Fibroblast of lung (primary cell): ENCODE results near the gene CCDC150. TPM values are rescaled to one million over a fixed set of nuclear protein-coding genes. Genes with fewer than 3 reads are reported as not detected.
A peak's percentile ranks its signal among the peaks of the same experiment; 100 is the strongest.

Experiments
- DNase-seq, 2 donors: peaks; one replicate each; pipeline versions ENCODE4 v3.0.0 to v3.0.0-alpha.2; 2010; ENCODE audit warnings: low read depth in 2 of 2
- H2AFZ ChIP-seq: 2 replicates; pipeline ENCODE4 v1.5.1; 2012; ENCODE audit warnings: low read length, control low read depth, inconsistent platforms
- H3K27ac ChIP-seq: 2 replicates; pipeline ENCODE4 v1.5.1; 2011; ENCODE audit warnings: low read length, control low read depth; ENCODE audit not compliant: insufficient read depth
- H3K27me3 ChIP-seq: 2 replicates; pipeline ENCODE4 v1.5.1; 2011; ENCODE audit warnings: mild to moderate bottlenecking, low read length; ENCODE audit not compliant: control insufficient read depth, insufficient read depth
- H3K36me3 ChIP-seq: 2 replicates; pipeline ENCODE4 v1.5.1; 2011; ENCODE audit warnings: low read length; ENCODE audit not compliant: control insufficient read depth, insufficient read depth
- H3K4me1 ChIP-seq: 2 replicates; pipeline ENCODE4 v1.5.1; 2011; ENCODE audit warnings: low read length; ENCODE audit not compliant: control insufficient read depth, insufficient read depth; ENCODE audit errors: extremely low read depth
- H3K4me2 ChIP-seq: 2 replicates; pipeline ENCODE4 v1.5.1; 2011; ENCODE audit warnings: low read length, control low read depth; ENCODE audit not compliant: insufficient read depth; ENCODE audit errors: extremely low read depth
- H3K4me3 ChIP-seq, 4 experiments: fragments of 200-600 bp in 1 of 4; sonication (generic) in 1 of 4; replicated peaks in 1 of 4; 2 replicates each; pipeline ENCODE4 v1.5.1; 2011 to 2016; ENCODE audit warnings: low read length in 4 of 4, low read depth in 3 of 4, mild to moderate bottlenecking in 3 of 4, control low read depth in 2 of 4, inconsistent platforms in 1 of 4, mixed read lengths in 1 of 4; ENCODE audit not compliant: insufficient read depth in 1 of 4; ENCODE audit errors: control extremely low read depth in 1 of 4
- H3K79me2 ChIP-seq: 2 replicates; pipeline ENCODE4 v1.5.1; 2012; ENCODE audit warnings: mild to moderate bottlenecking, low read length, inconsistent platforms; ENCODE audit not compliant: control insufficient read depth, insufficient read depth
- H3K9ac ChIP-seq: 2 replicates; pipeline ENCODE4 v1.5.1; 2011; ENCODE audit warnings: mild to moderate bottlenecking, low read length, control low read depth; ENCODE audit not compliant: insufficient read depth
- H3K9me3 ChIP-seq: 2 replicates; pipeline ENCODE4 v1.5.1; 2012; ENCODE audit warnings: low read depth, low read length; ENCODE audit not compliant: control insufficient read depth, insufficient read depth
- H4K20me1 ChIP-seq: 2 replicates; pipeline ENCODE4 v1.5.1; 2011; ENCODE audit warnings: low read length; ENCODE audit not compliant: control insufficient read depth, insufficient read depth; ENCODE audit errors: extremely low read depth
- EZH2 ChIP-seq: IDR thresholded peaks from 2 replicates; pipeline ENCODE4 v1.5.1; 2012; ENCODE audit warnings: low read length, control low read depth, mild to moderate bottlenecking; ENCODE audit errors: missing control alignments
- polyA plus RNA-seq, 2 donors: library from polyadenylated mRNA; depleted of rRNA in 1 of 2; stranded (reverse) in 1 of 2; unstranded in 1 of 2; fragments of >200 nt; gene quantifications; 2 replicates each; pipeline ENCODE4 v1.2.1, GENCODE V29; 2011 to 2012; ENCODE audit warnings: missing spikeins in 1 of 2
- total RNA-seq: library from RNA; depleted of rRNA; stranded (reverse); fragments of >200 nt; gene quantifications from 2 replicates; pipeline ENCODE4 v1.2.1, GENCODE V29; 2014
- TF ChIP-seq, protein P1 (sequence below), 2 donors: IDR thresholded peaks in 1 of 2; conservative IDR thresholded peaks in 1 of 2; 1 replicate in 1 of 2; 2 replicates in 1 of 2; pipeline ENCODE4 v1.5.1; 2011 to 2012; ENCODE audit warnings: low read length in 2 of 2, control low read depth in 1 of 2, inconsistent platforms in 1 of 2, low read depth in 1 of 2, mild to moderate bottlenecking in 1 of 2

The CCDC150 gene
- total and polyA plus RNA-seq, 2 donors (not counting 1 experiment from before 2014, with no cell fraction given): 1.5 to 5.1 TPM

- Histone ChIP-seq H3K4me2 (no peak overlapping the region), H3K9me3 (no peaks in the 10 kb centered on the region), H3K4me1 (peaks cover 2% of the 10 kb centered on the region), H4K20me1 (no peaks in the 10 kb centered on the region), H3K79me2 (no peaks in the 10 kb centered on the region), H3K4me3 (no peak overlapping the region), H2AFZ (no peak overlapping the region), H3K27me3 (no peaks in the 10 kb centered on the region), H3K9ac (no peak overlapping the region), H3K27ac (no peak overlapping the region), H3K36me3 (no peaks in the 10 kb centered on the region)
- TF ChIP-seq EZH2: no peak
- no peak for DNase-seq
These were observed 20.3 kb downstream of the CCDC150 start for GRCh38 chr2:196659844-196660243.

DNA sequence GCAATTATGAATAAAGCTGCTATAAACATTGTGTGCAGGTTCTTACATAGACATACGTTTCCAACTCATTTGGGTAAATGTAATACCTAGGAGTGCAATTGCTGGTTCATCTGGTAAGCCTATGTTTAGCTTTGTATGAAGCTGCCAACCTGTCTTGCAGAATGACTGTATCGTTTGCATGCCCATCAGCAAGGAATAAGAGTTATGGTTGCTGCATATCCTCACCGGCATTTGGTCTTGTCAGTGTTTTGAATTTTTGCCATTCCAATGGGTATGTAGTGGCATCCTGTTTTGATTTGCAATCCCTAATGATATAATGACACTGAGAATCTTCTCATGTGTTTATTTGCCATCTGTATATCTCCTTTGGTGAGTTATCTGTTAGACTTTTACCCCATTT, 20.7 kb downstream of the CCDC150 start:
- Histone ChIP-seq H3K27me3 (no peaks in the 10 kb centered on the region), H3K27ac (no peak overlapping the region), H4K20me1 (no peaks in the 10 kb centered on the region), H3K4me3 (no peak overlapping the region), H3K36me3 (no peaks in the 10 kb centered on the region), H3K79me2 (no peaks in the 10 kb centered on the region), H3K4me1 (peaks cover 2% of the 10 kb centered on the region), H3K9me3 (no peaks in the 10 kb centered on the region), H3K4me2 (no peak overlapping the region), H3K9ac (no peak overlapping the region), H2AFZ (no peak overlapping the region)
- TF ChIP-seq, protein P1, sequence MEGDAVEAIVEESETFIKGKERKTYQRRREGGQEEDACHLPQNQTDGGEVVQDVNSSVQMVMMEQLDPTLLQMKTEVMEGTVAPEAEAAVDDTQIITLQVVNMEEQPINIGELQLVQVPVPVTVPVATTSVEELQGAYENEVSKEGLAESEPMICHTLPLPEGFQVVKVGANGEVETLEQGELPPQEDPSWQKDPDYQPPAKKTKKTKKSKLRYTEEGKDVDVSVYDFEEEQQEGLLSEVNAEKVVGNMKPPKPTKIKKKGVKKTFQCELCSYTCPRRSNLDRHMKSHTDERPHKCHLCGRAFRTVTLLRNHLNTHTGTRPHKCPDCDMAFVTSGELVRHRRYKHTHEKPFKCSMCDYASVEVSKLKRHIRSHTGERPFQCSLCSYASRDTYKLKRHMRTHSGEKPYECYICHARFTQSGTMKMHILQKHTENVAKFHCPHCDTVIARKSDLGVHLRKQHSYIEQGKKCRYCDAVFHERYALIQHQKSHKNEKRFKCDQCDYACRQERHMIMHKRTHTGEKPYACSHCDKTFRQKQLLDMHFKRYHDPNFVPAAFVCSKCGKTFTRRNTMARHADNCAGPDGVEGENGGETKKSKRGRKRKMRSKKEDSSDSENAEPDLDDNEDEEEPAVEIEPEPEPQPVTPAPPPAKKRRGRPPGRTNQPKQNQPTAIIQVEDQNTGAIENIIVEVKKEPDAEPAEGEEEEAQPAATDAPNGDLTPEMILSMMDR (conservative IDR thresholded peaks at IDR 0.05 in 1 of 2, IDR thresholded peaks at IDR 0.05 in 1 of 2; ENCODE audit: low read depth in 1 of 2, low read length in 2 of 2): no peak
- no peak for TF ChIP-seq EZH2
- DNase-seq: peak in 1 of 2 donors; percentile 40

DNA sequence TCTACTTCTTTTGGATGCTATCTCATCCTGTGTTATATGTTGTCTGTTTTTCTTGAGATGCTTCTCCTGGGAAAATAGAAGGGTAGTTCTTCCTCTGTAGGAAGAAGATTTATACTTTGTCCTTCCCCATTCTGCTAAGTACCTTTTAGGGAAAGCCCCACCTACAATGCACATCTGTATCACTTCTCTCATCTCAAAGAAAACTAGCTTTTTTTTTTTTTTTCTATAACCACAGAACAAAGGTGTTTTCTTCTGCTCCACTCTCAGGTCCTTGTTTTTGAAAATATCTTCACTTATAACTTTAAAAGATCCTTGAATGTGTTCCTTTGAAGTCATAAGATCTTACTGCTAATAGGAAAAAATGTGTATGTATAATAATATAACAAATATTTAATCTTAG, 30.8 kb downstream of the CCDC150 start:
- Histone ChIP-seq H3K9me3 (no peaks in the 10 kb centered on the region), H3K36me3 (no peaks in the 10 kb centered on the region)
- TF ChIP-seq, protein P1 (conservative IDR thresholded peaks at IDR 0.05 in 1 of 2, IDR thresholded peaks at IDR 0.05 in 1 of 2; ENCODE audit: low read depth in 1 of 2, low read length in 2 of 2): no peak
- no peak for TF ChIP-seq EZH2

More for the DNA sequence above, 30.8 kb downstream of the CCDC150 start:
- H2AFZ ChIP-seq: no peak overlapping the region
- H3K4me3 ChIP-seq: no peak overlapping the region
- no peak overlapping the region for H3K4me2 ChIP-seq
- no peak overlapping the region for H3K9ac ChIP-seq
- no peaks in the 10 kb centered on the region for H3K79me2 ChIP-seq
- H3K4me1 ChIP-seq: no peaks in the 10 kb centered on the region
- H3K27me3 ChIP-seq: no peaks in the 10 kb centered on the region
- no peak overlapping the region for H3K27ac ChIP-seq
- no peak for DNase-seq
- H4K20me1 ChIP-seq: no peaks in the 10 kb centered on the region
